Activated naive CD4-positive, alpha-beta T cell treated with anti-CD3 and anti-CD28 coated beads, Interleukin-2, amount 50 U/mL, for 16 hours (primary cell): Measurements from ENCODE around the gene STX1B.

Source experiments
- DNase-seq: peaks from one replicate; pipeline ENCODE4 v3.0.0-alpha.2; 2020

Gene STX1B

DNA sequence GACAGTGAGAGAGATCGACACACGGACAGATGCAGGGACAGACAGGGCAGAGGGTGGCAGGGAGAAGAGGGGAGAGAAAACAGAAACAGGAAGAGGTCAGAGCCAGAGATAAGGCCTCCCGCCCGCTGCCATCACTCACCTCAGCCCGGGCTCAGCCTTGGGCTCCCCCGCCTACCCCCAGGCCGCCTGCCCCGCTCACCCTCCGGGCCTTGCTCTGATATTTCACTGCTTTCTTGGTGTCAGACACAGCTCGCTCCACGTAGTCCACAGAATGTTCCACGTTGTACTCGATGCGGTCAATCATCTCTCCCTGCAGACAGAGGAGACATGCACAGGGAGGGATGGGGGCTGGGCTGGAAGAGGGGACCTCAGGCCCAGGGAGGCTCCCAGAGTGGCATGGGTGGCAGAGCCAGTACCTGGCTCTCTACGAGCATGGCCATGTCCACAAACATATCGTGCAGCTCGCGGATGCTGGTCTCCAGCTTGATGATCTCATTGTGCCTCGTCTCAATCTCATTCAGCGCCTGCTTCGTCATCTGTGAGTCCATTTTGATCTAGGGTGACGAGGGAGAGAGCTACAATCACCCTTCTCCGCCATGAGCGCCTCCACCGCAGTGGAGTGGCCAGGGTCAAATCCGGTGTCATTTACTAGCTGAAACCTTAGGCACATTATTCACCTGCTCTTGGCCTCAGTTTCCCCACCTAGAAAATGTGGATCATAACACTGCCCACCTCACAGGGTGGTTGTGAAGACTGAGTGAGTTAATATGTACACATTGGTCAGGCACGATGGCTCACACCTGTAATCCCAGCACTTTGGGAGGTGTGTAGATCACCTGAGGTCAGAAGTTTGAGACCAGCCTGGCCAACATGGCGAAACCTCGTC, 17.3 kb downstream of the STX1B start:
- DNase-seq: no peak

DNA sequence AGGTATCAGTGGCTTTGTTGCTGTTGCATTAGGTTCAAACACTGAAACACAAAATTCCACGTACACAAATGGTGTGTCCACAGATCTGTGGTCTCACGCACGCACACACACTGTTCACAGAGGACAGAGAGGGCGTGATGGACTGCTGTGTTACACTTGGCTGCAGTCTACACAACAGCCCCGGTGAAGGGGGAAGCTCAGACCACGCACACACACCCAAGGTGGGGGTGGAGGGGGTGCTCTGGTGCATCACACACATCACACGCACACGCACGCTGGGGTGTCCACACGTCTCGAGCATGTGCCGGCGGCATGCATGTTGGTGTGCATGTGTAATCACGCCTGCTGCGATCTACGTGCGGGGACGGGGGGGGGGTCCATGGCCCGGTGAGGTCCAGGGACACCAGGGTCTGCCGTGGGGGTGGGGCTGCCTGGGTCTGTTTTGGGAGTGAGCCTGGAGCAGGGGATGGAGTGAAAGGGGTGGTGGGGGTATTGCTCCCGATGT, 18.1 kb downstream of the STX1B start:
- no peak for DNase-seq

DNA sequence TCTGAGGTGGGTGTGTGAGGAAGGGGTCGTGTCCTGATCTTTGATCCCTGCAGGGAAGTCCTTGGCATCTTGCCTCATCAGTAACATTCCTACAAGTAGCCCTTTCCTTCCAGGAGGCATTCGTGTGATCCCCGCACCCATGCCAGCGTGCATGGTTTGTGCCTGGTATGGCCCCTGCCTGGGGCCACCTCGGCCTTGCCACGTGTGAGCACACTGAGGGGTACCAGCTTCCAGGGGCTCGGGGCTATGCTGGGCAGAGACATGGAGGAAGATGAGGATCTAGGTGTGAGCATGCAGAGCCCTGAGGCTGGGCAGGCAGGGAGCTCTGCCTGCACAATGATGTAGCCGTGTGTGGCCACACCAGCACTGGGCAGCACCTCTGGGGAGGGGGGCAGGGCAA, 19.4 kb downstream of the STX1B start:
- no peak for DNase-seq

DNA sequence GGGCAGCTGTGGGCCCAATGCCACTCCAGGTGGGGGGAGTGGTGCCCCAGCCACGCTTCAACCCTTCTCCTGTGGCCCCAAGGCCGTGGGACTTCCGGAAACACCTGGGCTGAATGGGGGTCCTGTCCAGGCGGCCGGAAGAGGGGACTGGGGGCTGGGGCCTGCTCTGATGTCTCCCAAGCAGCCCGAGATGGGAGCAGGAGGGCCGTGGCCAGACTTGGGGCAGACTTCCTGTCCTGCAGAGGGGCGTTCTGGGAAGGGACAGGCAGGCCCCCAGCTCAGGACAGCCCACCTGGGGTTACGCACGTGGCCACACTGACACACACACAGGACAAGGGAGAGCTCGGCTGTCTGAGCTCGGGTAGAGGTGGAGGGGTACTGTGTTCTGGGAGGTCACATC, 20.3 kb downstream of the STX1B start:
- no peak for DNase-seq

DNA sequence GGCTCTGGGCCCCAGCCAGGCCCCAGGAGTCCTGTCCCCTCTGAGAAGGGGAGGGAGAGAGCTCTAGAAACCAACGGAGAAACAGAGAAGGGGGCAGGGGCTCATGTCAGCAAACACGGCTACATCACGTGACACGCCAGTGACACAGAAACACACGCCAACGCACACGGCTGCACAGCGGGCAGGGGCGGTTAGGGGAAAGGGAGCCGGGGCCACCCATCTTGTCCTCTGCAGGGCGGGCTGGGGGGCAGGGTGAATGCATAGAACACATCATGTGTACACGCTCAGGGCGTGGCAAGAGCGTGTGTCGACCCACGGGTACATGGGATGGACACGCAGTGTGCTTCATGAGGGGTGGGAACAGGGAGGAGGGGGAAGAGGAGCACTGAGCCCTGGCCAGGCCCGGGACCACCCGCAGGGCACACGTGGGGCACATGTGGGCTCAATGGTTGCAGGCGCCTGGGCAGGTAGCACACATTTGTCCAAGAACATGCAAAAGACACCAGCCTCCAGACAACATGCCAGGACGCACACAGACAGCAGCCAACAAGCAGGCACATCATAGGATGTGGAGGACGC, 20.9 kb downstream of the STX1B start:
- no peak for DNase-seq

DNA sequence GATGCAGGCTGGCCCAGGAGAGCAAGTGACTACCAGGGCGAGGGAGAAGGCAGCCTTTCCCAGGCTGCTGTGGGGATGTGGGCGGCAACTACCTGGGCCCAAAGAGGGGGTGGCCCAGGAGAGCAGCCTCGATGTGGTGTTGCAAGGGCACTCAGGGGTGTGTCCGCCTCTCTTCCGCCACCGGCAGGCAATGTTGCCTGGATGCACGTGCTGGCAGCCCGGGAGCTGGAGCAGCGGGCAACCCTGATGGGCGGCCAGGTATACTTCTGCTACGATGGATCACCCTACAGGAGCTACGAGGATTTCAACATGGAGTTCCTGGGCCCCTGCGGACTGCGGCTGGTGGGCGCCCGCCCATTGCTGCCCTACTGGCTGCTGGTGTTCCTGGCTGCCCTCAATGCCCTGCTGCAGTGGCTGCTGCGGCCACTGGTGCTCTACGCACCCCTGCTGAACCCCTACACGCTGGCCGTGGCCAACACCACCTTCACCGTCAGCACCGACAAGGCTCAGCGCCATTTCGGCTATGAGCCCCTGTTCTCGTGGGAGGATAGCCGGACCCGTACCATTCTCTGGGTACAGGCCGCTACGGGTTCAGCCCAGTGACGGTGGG, 22.8 kb downstream of the STX1B start:
- DNase-seq: no peak

DNA sequence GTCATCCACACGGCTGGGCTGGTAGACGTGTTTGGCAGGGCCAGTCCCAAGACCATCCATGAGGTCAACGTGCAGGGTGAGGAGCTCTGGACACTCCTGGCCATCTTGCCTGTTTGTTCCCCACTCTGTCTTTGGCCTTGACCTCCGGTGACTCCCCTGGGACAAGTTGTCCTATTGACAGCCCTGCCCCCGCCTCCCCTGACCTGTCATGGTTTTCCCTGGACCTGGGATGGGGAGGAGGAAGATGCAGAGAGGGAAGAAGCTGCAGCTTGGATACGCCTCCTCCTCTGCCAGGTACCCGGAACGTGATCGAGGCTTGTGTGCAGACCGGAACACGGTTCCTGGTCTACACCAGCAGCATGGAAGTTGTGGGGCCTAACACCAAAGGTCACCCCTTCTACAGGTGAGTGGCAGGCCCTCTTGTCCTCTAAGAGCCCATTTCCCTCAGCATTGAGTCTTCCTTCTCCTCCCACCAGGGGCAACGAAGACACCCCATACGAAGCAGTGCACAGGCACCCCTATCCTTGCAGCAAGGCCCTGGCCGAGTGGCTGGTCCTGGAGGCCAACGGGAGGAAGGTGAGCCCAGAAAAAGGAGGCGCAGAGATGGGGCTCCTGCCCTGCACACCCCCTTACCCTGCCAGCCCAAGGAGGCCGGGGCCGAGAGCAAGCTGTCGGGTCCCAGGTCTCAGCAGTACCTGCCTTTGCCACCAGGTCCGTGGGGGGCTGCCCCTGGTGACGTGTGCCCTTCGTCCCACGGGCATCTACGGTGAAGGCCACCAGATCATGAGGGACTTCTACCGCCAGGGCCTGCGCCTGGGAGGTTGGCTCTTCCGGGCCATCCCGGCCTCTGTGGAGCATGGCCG, 24.1 kb downstream of the STX1B start:
- no peak for DNase-seq

DNA sequence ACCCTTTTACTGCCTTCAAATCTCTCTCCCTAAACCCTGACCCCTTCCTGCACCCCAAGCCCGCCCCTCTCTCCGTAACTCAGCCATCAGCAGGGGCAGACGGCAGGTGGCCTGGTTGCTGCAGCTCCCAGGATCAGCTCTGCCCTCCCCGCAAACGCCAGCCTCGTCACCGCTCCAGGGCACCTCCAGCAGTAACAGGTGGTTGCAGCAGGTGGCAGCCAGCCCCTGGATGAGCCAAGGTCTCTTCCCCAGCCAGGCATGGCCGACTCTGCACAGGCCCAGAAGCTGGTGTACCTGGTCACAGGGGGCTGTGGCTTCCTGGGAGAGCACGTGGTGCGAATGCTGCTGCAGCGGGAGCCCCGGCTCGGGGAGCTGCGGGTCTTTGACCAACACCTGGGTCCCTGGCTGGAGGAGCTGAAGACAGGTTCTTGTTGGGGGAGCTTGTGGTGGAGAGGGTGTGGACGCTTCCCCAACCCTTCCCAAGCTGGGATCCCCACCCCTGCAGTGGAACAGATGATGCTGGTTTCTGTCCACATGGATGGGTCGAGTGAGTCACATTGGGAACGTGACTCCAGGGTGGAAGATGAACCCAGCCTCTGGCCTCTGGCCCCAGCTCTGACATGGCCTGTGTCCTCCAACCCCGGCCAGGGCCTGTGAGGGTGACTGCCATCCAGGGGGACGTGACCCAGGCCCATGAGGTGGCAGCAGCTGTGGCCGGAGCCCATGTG, 24.9 kb downstream of the STX1B start:
- DNase-seq: no peak

DNA sequence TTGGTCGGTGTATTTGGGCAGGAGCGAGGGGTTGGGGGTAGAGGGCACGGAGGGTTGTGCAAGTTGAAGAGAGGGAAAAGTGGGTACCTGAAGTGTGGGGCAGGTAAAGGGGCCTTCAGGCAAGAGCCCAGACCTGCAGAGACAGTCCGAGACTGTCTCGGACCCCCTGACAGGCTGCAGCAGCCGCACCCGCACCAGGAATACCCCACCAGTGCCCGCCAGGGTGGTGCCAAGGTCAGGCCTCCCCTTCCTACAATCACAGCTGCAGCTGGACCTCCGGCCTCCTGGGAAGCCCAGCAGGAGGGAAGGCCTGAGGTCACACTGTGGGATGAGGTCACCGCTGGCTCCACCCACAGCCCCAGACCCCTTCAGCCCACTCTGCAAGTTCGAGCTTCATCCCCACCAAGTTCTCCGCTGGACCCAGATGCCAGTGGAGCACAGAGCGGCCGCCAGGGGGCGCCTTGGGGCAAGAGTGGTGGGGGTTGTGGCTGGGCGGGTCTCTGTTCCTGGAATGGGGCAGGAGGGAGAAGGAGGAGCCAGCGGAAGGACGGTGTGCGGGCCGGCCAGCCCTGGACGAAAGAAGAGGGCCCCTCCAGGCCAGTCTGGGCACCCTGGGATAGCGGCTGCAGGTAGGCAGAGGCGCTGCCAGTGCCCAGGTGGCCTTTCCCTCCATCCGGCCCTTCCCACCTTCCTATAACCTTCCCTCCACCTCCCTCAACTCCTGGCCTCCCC, 25.6 kb downstream of the STX1B start, which contains the start of gene HSD3B7:
HSD3B7 (plus strand) TSS at position 539 of the 732 bp plus-strand sequence. CDS start 452 bp downstream, outside the sequence.
- peak; percentile 79 for DNase-seq

DNA sequence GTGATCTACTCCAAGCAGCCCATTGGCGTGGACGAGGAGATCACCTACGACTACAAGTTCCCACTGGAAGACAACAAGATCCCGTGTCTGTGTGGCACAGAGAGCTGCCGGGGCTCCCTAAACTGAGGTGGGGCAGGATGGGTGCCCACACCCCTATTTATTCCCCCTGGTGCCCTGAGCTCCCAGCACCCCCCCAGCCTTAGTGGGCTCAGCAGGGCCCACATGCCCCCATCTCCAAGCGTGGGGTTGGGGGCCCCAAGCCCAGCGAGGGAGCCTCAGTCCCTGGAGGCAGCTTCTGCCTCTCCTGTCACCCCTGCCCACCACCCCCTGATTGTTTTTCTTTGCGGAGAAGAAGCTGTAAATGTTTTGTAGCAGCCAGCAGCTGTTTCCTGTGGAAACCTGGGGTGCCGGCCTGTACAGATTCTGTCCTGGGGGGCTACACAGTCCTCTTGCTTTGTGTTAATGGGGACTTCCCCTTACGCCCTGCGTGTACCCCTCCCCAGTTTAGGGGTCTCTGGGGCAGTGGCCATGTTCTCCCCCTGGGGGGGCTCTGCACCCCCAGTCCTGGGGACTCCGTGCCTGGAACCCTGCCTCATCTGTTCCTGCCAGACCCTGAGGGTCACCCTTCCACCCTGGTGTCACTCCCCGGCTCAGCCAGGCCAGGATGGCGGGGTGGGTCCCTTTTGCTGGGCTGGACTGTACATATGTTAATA, 26.4 kb downstream of the STX1B start:
- DNase-seq: no peak

DNA sequence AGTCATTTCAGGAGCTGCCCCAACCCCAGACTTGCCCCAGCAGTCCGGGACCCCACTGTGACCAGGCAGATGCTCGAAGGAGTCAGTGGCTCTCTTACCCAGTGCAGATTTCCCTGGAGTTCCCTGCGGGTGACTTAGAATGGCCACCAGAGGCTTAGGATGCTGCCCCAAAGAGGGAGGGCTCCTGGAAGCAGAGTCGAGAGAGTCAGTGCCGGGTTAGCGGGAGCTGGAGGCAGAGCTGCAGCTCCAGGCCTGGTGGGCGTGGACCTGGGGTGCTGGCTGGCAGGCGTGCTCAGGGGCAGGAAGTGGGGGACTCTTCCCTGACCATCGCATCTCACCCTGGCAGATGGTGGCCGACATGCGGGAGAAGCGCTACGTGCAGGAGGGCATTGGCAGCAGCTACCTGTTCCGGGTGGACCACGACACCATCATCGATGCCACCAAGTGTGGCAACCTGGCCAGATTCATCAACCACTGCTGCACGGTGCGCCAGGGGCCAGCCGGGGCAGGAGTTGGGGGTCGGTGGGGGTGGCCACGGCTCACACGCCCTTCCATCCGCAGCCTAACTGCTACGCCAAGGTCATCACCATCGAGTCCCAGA, 27.0 kb downstream of the STX1B start:
- no peak for DNase-seq

DNA sequence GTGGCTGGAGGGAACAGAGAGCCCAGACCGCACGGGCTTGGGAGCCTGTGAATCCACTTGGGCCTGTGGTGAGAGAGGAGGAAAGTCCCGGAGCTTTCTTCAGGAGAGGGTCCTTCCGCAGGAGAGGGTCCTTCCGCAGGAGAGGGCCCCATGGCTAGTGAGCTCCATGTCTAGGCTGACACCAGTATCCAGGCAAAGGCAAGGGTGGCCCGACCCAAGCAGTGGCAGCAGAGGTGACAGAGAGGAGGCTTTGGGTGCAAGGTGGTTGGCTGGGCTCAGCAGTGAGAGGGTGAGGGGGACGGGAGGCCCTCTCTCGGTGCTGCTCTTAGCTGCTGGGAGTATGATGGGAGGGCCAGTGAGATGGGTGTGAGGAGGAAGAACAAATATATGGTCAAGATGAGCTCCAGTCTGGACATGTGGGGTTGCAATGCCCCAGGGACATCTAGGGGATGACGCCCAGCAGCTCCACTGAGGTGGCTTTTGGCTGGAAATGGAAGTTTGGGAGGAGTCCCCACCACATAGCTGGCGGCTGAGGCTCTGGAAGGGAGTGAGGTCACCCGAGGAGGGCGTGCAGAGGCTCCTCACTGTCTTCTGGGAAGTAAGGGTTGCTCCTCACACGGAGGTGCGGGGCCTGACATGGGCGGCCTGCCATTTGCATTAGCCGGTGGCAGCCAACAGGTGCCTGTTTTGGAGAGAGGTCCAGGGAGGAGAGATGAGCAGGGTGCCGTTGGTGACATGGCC, 27.7 kb downstream of the STX1B start:
- no peak for DNase-seq

DNA sequence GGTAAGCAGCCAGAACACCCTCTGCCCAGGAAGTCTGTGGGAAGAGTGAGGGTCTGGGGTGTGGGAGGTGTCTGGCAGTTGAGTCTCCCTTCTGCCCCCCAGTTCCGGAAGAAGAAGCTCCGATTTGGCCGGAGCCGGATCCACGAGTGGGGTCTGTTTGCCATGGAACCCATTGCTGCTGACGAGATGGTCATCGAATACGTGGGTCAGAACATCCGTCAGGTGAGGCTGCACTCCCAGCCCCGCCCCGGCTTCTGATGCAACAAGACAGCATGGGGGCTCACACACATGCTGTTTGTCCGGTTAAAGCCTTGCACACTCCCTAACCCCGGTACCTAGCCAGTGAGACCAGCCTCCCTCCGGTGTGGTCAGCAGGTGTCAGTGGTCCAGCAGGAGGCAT, 29.5 kb downstream of the STX1B start:
- DNase-seq: no peak

DNA sequence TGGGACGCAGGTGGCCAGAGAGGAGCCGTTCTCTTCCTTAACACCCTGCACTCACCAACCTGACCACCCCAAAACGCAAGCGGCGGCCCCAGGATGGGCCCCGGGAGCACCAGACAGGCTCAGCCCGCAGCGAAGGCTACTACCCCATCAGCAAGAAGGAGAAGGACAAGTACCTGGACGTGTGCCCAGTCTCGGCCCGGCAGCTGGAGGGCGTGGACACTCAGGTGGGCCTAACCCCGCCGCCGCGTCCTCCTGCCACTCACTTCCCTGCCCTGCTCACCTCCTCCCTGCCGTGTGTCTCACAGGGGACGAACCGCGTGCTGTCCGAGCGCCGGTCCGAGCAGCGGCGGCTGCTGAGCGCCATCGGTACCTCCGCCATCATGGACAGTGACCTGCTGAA, 30.0 kb downstream of the STX1B start:
- no peak for DNase-seq

DNA sequence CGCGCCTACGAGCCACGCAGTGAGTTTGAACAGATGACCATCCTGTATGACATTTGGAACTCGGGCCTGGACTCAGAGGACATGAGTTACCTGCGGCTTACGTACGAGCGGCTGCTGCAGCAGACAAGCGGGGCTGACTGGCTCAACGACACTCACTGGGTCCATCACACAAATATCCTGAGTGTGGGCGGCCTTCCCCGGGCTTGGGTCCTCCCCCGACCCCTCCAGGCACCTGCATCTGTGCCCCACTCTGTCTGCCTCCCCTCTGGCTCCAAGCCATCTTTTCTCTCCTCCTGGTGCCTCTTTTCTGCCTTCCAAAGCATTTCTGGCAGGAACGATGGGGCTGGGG, 30.4 kb downstream of the STX1B start:
- DNase-seq: no peak

DNA sequence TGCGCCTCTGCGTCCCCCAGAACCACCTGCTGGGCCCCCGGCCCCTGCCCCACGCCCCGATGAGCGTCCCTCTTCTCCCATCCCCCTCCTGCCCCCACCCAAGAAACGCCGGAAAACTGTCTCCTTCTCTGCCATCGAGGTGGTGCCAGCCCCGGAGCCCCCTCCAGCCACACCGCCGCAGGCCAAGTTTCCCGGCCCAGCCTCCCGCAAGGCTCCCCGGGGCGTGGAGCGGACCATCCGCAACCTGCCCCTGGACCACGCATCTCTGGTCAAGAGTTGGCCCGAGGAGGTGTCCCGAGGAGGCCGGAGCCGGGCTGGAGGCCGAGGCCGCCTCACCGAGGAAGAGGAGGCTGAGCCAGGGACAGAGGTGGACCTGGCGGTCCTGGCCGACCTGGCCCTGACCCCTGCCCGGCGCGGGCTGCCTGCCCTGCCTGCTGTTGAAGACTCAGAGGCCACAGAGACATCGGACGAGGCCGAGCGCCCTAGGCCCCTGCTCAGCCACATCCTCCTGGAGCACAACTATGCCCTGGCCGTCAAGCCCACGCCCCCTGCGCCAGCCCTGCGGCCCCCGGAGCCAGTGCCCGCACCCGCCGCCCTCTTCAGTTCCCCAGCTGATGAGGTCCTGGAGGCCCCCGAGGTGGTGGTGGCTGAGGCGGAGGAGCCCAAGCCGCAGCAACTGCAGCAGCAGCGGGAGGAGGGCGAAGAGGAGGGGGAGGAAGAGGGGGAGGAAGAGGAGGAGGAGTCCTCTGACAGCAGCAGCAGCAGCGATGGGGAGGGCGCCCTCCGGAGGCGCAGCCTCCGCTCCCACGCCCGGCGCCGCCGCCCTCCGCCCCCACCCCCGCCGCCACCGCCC, 31.0 kb downstream of the STX1B start:
- DNase-seq: no peak

DNA sequence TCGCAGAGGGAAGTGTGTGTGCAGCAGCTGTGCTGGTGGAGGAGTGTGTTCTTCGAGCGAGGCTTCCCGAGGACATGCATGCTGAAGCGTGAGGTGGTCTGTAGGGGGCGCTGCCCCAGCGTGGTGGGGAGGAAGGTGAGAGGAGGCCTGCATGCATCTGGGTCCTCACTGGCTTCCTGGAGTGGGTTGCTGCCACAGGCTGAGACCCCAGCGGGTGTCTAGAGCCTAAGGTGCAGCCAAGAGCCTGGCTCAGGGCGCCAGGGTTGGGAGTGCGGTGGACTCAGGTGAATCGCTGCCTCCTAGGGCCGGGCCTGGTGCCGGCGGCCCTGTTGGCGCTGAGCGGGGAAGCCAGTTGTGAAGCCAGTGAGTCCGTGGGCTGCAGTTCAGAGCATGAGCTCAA, 32.9 kb downstream of the STX1B start:
- DNase-seq: peak; percentile 27

DNA sequence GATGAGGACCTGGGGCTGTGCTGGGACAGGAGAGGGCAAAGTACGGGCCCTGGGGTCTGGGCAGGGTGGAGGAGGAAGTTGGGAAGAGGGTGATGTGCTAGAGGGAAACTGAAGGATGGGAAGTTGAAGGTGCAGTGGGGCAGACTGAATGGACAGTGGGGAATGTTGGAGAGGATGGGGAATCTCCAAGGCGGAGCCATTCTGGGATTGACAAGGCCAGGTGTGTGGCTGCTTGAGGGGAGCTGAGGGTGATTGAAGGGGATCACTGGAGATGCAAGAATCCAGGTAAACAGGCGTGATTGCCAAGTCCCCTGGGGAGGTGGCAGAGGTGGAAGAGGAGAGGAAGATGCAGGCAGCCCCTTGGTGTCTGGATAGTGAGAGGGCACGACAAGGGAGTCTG, 34.0 kb downstream of the STX1B start:
- no peak for DNase-seq

DNA sequence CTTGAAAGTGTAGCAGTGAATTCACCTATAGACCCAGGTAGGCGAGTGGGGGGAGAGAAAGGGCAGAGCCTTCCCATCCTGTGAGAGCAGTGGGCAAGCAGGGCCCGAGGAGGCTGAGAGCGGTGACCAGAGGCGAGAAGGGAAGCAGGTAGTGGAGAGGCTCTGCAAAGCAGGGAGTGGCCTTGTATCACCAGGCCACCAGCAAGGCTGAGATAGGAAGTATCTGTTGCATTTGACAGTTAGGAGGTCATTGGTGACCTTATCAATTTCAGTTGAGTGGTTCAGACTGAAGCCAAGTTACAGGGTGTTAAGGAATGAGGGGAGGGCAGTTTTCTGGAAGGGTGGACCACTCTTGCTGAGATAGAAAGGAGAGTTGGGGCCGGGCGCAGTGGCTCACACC, 36.1 kb downstream of the STX1B start:
- no peak for DNase-seq
